Type B pancreatic cell (in vitro differentiated cells): ENCODE measurements around the gene NBEAL1. TPM values are rescaled to one million over a fixed set of nuclear protein-coding genes. Genes with fewer than 3 reads are reported as not detected.
"Not testable (repeated sequence)": the region's sequence is repeated elsewhere in the genome, so short reads cannot be mapped to it uniquely, and the experiment has no call there.

Experiments
- DNase-seq: peaks from one replicate; pipeline ENCODE4 v3.0.0; 2021; ENCODE audit warnings: mixed read lengths; ENCODE audit not compliant: unreplicated experiment; ENCODE audit errors: extremely low spot score
- H3K27ac Mint-ChIP-seq: 2 replicates; pipeline ENCODE4 v1.8.0; 2021; ENCODE audit warnings: mild to moderate bottlenecking, mixed read lengths
- H3K27me3 Mint-ChIP-seq: 2 replicates; pipeline ENCODE4 v1.8.0; 2021; ENCODE audit warnings: mixed read lengths
- H3K36me3 Mint-ChIP-seq: 2 replicates; pipeline ENCODE4 v1.8.0; 2021; ENCODE audit warnings: mixed read lengths
- H3K4me1 Mint-ChIP-seq: one replicate; pipeline ENCODE4 v1.8.0; 2021; ENCODE audit warnings: mixed read lengths; ENCODE audit not compliant: unreplicated experiment
- H3K4me3 Mint-ChIP-seq: 2 replicates; pipeline ENCODE4 v1.8.0; 2021; ENCODE audit warnings: mild to moderate bottlenecking, mixed read lengths
- H3K9me3 Mint-ChIP-seq: 2 replicates; pipeline ENCODE4 v1.8.0; 2021; ENCODE audit warnings: mixed read lengths
- total RNA-seq: library from RNA; stranded (reverse); gene quantifications from 2 replicates; pipeline ENCODE4 v1.2.1, GENCODE V29; 2021; ENCODE audit warnings: low replicate concordance
- TF ChIP-seq, protein P1 (sequence below): fragments of 200-600 bp; sonication (generic); conservative IDR thresholded peaks from 2 replicates; pipeline ENCODE4 v1.5.0; 2021; ENCODE audit warnings: antibody characterized with exemption, mild to moderate bottlenecking

Gene NBEAL1
- total RNA-seq, 1 donor from 2014 or later, result 28.5 TPM

DNA sequence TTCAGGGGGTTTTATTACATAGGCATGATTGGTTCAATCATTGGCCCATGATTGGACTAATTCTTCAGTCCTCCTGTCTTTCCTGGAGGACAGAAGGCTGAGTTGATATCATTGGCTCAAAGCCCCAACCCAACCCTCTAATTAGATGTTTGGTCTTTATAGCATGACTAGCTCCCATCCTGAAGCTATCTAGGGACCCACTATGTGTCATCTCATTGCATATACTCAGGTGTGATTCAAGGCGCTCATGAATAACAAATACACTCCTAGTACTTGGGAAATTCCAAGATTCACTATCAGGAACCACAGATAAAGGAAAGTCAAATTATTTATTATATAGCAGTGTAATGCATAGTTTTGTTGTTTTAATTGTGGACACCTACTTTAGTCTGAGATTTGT lies 24.9 kb upstream of the NBEAL1 start:
- no peak for DNase-seq
- H3K27me3 Mint-ChIP-seq, result no peaks in the 10 kb centered on the region
- H3K9me3 Mint-ChIP-seq, result no peaks in the 10 kb centered on the region
- no peak overlapping the region for H3K27ac Mint-ChIP-seq
- TF ChIP-seq, protein P1, sequence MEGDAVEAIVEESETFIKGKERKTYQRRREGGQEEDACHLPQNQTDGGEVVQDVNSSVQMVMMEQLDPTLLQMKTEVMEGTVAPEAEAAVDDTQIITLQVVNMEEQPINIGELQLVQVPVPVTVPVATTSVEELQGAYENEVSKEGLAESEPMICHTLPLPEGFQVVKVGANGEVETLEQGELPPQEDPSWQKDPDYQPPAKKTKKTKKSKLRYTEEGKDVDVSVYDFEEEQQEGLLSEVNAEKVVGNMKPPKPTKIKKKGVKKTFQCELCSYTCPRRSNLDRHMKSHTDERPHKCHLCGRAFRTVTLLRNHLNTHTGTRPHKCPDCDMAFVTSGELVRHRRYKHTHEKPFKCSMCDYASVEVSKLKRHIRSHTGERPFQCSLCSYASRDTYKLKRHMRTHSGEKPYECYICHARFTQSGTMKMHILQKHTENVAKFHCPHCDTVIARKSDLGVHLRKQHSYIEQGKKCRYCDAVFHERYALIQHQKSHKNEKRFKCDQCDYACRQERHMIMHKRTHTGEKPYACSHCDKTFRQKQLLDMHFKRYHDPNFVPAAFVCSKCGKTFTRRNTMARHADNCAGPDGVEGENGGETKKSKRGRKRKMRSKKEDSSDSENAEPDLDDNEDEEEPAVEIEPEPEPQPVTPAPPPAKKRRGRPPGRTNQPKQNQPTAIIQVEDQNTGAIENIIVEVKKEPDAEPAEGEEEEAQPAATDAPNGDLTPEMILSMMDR, result no peak
- no peaks in the 10 kb centered on the region for H3K36me3 Mint-ChIP-seq
- H3K4me3 Mint-ChIP-seq, result no peak overlapping the region
- H3K4me1 Mint-ChIP-seq, result no peaks in the 10 kb centered on the region

DNA sequence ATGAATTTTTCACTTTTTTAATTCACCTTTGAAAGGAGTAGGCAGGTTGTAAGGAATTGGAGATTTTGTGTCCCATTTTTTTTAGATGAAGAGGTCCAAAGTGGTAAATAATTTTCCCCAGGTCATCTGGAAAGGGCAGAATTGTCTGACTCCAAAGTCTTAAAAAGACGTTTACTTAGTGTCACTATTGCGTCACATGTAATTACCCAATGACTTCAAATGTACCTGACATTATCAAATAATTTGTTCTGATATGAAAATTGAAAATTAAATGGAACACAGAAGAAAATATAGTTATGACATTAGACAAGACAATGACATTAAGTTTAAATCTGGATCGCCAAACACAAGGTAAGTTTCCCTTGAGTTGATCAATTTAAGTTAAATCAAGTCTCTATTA lies 24.2 kb upstream of the NBEAL1 start:
- Mint-ChIP-seq H3K27ac (no peak overlapping the region), H3K9me3 (no peaks in the 10 kb centered on the region), H3K4me3 (no peak overlapping the region), H3K27me3 (no peaks in the 10 kb centered on the region), H3K4me1 (no peaks in the 10 kb centered on the region), H3K36me3 (no peaks in the 10 kb centered on the region)
- DNase-seq, result no peak
- TF ChIP-seq, protein P1, result no peak

DNA sequence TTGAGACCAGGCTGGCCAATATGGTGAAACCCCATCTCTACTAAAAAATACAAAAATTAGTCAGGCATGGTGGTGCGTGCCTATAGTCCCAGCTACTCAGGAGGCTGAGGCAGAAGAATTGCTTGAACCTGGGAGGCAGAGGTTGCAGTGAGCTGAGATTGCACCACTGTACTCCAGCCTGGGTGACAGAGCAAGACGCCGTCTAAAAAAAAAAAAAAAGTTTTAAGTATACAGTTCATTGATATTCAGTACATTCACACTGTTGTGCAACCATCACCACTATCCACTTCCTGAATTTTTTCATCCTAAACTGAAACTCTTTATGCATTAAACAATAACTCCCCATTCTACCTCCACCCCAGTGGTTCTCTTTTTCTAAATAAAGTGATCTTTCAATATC lies 17.6 kb upstream of the NBEAL1 start:
- not testable (repeated sequence) for H3K4me3 Mint-ChIP-seq, H3K27ac Mint-ChIP-seq, H3K27me3 Mint-ChIP-seq, H3K4me1 Mint-ChIP-seq, DNase-seq, H3K36me3 Mint-ChIP-seq, H3K9me3 Mint-ChIP-seq

DNA sequence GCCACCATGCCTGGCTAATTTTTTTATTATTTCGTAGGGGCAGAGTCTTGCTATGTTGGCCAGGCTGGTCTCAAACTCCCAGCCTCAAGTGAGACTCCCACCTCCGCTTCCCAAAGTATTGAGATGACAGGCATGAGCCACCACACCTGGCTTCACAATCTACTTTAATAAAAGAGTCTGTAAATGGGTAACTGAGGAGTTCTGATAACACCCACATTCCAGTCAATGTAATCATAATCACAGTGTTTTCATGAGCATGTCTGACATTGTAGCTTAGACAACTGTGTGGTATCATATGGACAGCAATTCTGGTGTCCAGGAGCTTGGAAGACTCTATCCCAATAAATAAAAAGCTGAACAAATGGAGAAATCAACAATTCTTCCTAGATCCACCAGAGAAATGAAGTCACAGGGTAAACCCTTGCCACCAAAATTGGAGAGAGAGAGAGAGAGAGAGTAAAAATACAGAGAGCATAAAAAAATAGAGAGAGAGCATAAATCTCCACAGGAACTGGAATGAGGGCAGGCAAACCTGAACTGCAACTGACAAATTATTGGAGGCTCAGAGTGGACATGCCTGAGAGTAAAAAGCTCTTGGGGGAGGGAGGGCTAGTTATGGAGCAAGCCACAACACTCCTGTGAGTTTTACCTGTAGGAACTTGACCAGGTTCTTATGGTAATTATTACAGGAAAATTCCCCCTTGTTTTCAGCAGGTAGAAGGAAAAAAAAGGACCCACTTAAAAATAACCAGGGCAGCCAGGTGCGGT lies 12.4 kb upstream of the NBEAL1 start:
- H3K27ac Mint-ChIP-seq, result peak overlapping the region; percentile 92
- TF ChIP-seq, protein P1, result no peak
- H3K4me1 Mint-ChIP-seq, result peaks cover 5% of the 10 kb centered on the region
- DNase-seq, result no peak
- no peaks in the 10 kb centered on the region for H3K9me3 Mint-ChIP-seq
- H3K4me3 Mint-ChIP-seq, result peak overlapping the region; percentile 27
- H3K27me3 Mint-ChIP-seq, result no peaks in the 10 kb centered on the region
- H3K36me3 Mint-ChIP-seq, result no peaks in the 10 kb centered on the region

DNA sequence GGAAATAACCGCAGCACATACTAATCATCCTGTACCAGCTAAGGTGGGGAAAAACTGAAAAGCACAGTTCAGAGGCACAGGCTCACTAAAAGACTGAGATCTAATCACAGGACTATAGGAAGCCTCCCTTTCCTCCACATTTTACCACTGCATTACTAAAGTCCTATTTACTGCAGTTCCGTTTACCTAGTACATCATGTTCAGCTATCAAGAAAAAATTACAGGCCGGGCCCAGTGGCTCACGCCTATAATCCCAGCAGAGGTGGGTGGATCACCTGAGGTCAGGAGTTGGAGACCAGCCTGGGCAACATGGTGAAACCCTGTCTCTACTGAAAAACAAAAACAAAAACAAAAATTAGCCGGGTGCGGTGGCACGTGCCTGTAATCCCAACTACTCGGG lies 11.0 kb upstream of the NBEAL1 start:
- Mint-ChIP-seq H3K4me3 (no peak overlapping the region), H3K36me3 (no peaks in the 10 kb centered on the region), H3K4me1 (peaks cover 5% of the 10 kb centered on the region), H3K27me3 (no peaks in the 10 kb centered on the region), H3K9me3 (no peaks in the 10 kb centered on the region), H3K27ac (peak overlapping the region; percentile 32)
- no peak for DNase-seq
- TF ChIP-seq, protein P1, result no peak

DNA sequence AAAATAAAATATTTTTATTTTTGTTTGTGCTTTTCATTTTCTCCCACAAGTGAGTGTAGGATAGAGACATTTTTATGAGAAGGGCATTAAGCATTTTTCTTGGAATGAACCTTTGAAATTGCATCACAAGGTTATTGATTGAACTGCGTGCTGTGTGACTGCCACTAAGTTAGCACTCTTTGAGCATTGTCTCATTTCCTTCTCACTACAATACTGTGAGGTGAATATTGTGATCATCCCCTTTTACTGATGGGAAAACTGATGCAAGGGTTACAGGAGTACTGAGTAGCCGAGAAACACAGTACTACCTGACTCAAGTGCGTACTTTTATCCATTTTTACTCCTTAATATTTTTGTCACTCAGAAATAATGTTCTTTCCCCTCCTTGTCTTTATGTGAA lies 2.0 kb downstream of the NBEAL1 start:
- Mint-ChIP-seq H3K27ac (peak overlapping the region; percentile 74), H3K27me3 (no peaks in the 10 kb centered on the region), H3K36me3 (no peaks in the 10 kb centered on the region), H3K4me1 (peaks cover 33% of the 10 kb centered on the region), H3K4me3 (peak overlapping the region; percentile 84), H3K9me3 (no peaks in the 10 kb centered on the region)
- TF ChIP-seq, protein P1, result no peak
- DNase-seq, result no peak
